ENCODE data around the gene WNK2.

Gene WNK2

GRCh38 chr9:93172666-93173364 is 11.1 kb upstream of the WNK2 start:
- no peaks in the 10 kb centered on the region for H3K9me3 Mint-ChIP-seq
- H3K36me3 Mint-ChIP-seq (ENCODE audit: low read depth): no peaks in the 10 kb centered on the region
- H3K27me3 Mint-ChIP-seq: no peaks in the 10 kb centered on the region
- no peak overlapping the region for H3K27ac Mint-ChIP-seq
- no peak overlapping the region for H3K4me3 Mint-ChIP-seq
- no peaks in the 10 kb centered on the region for H3K4me1 Mint-ChIP-seq (ENCODE audit: low read depth)

GRCh38 chr9:93173365-93174051 is 10.4 kb upstream of the WNK2 start:
- H3K4me1 Mint-ChIP-seq (ENCODE audit: low read depth): no peaks in the 10 kb centered on the region
- no peaks in the 10 kb centered on the region for H3K27me3 Mint-ChIP-seq
- no peaks in the 10 kb centered on the region for H3K9me3 Mint-ChIP-seq
- no peaks in the 10 kb centered on the region for H3K36me3 Mint-ChIP-seq (ENCODE audit: low read depth)
- H3K27ac Mint-ChIP-seq: no peak overlapping the region
- H3K4me3 Mint-ChIP-seq: no peak overlapping the region

GRCh38 chr9:93174976-93175375 is 9.0 kb upstream of the WNK2 start:
- Mint-ChIP-seq H3K4me1 (ENCODE audit: low read depth) (no peaks in the 10 kb centered on the region), H3K27me3 (peaks cover under 1% of the 10 kb centered on the region), H3K27ac (no peak overlapping the region), H3K36me3 (ENCODE audit: low read depth) (no peaks in the 10 kb centered on the region), H3K9me3 (no peaks in the 10 kb centered on the region), H3K4me3 (no peak overlapping the region)

DNA sequence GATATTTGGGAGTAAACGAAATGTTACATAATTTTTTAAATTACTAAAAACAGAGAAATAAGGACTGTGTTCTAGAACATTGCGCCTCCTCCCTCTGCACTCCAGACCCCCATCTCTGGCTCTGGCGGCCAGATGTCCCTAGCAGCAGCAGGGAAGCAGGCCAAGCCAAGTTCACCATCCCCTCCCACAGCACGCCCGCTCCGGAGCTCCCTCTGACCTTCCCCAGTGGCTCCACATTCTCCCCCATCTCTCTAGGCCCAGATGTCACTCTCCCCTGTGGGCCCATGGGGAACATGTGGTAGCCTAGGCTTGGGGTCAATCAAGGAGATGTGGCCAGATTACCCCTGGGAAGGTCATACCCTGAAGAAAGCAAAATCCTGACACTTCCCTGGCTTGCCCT is 6.3 kb upstream of the WNK2 start:
- Mint-ChIP-seq H3K27ac (no peak overlapping the region), H3K9me3 (no peaks in the 10 kb centered on the region), H3K27me3 (peaks cover 19% of the 10 kb centered on the region), H3K4me1 (ENCODE audit: low read depth) (no peaks in the 10 kb centered on the region), H3K36me3 (ENCODE audit: low read depth) (no peaks in the 10 kb centered on the region), H3K4me3 (no peak overlapping the region)

GRCh38 chr9:93178851-93179786 is 4.8 kb upstream of the WNK2 start:
- H3K4me3 Mint-ChIP-seq: no peak overlapping the region
- H3K36me3 Mint-ChIP-seq (ENCODE audit: low read depth): no peaks in the 10 kb centered on the region
- H3K27me3 Mint-ChIP-seq: peaks cover 31% of the 10 kb centered on the region
- H3K27ac Mint-ChIP-seq: no peak overlapping the region
- peaks cover 4% of the 10 kb centered on the region for H3K4me1 Mint-ChIP-seq (ENCODE audit: low read depth)
- H3K9me3 Mint-ChIP-seq: no peaks in the 10 kb centered on the region

DNA sequence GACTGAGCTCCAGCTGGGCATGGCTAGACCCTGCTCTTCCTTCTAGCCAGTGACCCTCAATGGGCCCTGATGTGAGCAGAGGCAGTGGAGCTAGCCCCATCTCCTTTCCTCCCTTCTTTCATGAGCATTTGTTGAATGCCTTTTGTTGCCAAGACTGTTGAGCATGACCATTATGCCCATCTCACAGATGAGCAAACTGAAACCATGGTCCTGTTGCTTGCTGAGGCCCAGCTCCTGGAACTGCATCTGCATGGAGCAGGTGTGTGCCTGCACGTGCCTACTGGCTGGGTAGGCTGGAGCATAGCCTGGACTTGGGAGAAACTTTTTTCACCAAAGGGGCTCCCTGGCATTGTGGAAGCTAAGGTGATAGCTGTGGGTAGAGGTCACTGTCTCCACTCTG is 3.0 kb upstream of the WNK2 start:
- no peaks in the 10 kb centered on the region for H3K9me3 Mint-ChIP-seq
- H3K36me3 Mint-ChIP-seq (ENCODE audit: low read depth): no peaks in the 10 kb centered on the region
- no peak overlapping the region for H3K27ac Mint-ChIP-seq
- H3K4me1 Mint-ChIP-seq (ENCODE audit: low read depth): peaks cover 4% of the 10 kb centered on the region
- H3K27me3 Mint-ChIP-seq: peaks cover 36% of the 10 kb centered on the region
- no peak overlapping the region for H3K4me3 Mint-ChIP-seq

- Mint-ChIP-seq H3K27ac (no peak overlapping the region), H3K36me3 (ENCODE audit: low read depth) (no peaks in the 10 kb centered on the region), H3K4me3 (no peak overlapping the region), H3K4me1 (ENCODE audit: low read depth) (peaks cover 4% of the 10 kb centered on the region), H3K9me3 (no peaks in the 10 kb centered on the region), H3K27me3 (peaks cover 41% of the 10 kb centered on the region)
Observed at GRCh38 chr9:93181672-93182435, 2.1 kb upstream of the WNK2 start.

DNA sequence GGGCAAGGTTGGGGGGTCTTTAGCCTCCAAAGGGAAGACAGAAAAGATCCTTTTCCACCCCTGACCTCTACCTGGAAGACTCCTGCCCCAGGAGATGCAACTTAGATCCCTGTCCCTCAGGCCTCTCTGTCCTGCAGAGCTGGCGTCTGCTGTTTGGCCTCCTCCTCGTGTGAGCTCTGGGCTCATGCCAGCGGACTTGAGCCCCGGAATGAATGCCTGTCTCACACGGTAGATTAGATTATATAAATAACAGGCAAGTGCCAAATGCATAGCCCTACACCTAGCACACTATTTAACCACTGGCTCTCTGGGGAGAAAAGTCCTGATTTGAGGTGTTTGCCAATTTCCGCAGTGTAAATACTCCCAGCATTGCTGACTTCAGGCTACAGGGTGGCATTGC is 1.4 kb upstream of the WNK2 start:
- Mint-ChIP-seq H3K36me3 (ENCODE audit: low read depth) (no peaks in the 10 kb centered on the region), H3K4me3 (no peak overlapping the region), H3K27me3 (peaks cover 44% of the 10 kb centered on the region), H3K4me1 (ENCODE audit: low read depth) (peaks cover 4% of the 10 kb centered on the region), H3K27ac (no peak overlapping the region), H3K9me3 (no peaks in the 10 kb centered on the region)

GRCh38 chr9:93183131-93183662 is 742 bp upstream of the WNK2 start:
- H3K9me3 Mint-ChIP-seq: no peaks in the 10 kb centered on the region
- no peaks in the 10 kb centered on the region for H3K36me3 Mint-ChIP-seq (ENCODE audit: low read depth)
- no peak overlapping the region for H3K27ac Mint-ChIP-seq
- H3K27me3 Mint-ChIP-seq: peaks cover 48% of the 10 kb centered on the region
- peaks cover 4% of the 10 kb centered on the region for H3K4me1 Mint-ChIP-seq (ENCODE audit: low read depth)
- H3K4me3 Mint-ChIP-seq: peak overlapping the region; percentile 67

- Mint-ChIP-seq H3K36me3 (ENCODE audit: low read depth) (no peaks in the 10 kb centered on the region), H3K27ac (no peak overlapping the region), H3K4me3 (peak overlapping the region; percentile 35), H3K9me3 (no peaks in the 10 kb centered on the region), H3K4me1 (ENCODE audit: low read depth) (peaks cover 4% of the 10 kb centered on the region), H3K27me3 (peaks cover 48% of the 10 kb centered on the region)
Observed at GRCh38 chr9:93184432-93185265, 710 bp downstream of the WNK2 start.

DNA sequence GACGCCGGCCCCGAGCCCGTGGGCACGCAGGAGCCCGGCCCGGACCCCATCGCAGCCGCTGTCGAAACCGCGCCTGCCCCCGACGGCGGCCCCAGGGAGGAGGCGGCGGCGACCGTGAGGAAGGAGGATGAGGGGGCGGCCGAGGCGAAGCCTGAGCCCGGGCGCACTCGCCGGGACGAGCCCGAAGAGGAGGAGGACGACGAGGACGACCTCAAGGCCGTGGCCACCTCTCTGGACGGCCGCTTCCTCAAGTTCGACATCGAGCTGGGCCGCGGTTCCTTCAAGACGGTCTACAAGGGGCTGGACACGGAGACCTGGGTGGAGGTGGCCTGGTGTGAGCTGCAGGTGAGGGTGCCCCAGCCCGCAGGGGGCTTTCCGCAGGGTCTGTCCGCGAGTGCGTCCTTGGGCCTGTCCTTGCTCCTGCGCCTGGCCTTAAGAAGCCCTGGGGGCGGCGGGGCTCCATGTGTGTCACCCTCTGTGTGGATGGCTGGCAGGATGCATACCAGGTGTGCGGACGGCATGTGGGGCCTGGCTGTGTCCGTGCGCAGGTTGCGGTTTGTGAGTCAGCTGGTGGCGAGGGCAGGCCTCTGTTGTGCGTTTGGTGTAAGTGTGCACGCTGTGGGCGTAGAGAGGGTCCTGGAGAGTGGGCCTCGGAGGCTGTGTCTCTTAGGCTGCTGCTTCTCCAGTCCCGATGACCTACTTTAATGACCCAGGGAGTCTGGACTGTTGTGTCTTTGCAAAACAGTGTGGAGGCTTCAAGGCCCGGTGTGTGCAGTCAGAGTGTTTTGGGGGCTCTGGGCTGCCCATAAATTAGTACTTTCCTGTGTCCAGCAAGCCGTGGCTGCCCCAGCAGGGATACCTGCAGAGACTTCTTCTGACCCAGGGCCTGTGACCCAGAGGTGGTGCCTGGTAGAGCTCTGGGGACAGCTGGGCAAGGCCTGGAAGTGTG is 1.6 kb downstream of the WNK2 start:
- Mint-ChIP-seq H3K4me3 (no peak overlapping the region), H3K9me3 (no peaks in the 10 kb centered on the region), H3K4me1 (ENCODE audit: low read depth) (peaks cover 4% of the 10 kb centered on the region), H3K36me3 (ENCODE audit: low read depth) (no peaks in the 10 kb centered on the region), H3K27ac (no peak overlapping the region), H3K27me3 (peaks cover 42% of the 10 kb centered on the region)

DNA sequence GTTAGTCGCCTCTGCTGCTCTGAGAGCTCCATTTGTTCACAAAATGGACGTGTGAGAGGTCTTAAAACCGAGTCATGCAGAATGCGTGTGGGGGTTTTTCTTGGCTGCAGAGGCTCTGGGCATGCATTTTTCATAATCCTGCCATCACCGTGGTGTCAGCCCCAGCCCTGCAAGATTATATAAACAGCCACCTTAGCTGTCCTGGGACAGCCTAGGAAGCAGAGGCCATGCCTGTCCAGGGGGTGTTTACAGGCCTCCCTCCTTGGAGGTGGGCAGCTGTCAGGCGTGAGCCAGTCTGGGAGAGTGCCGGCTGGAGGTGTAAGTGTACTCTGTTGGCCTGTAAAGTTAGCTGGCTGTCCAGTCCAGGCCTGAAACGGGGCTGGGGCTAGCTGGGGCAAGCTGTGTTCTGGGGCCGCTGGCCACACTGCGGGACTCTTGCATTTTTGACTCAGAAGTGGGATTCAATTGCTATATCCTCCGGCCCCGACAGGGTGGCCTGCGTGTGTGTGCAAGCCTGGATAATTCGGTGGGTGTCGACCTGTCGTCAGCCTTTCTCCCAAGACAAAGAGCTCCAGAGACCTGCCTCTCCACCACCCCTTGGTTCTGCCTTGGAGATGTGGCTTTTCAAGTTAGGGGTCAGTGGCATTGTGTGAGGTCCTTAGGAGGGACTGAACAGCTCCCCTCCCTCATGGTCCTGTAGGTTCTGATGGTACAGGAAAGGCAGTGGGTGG is 2.4 kb downstream of the WNK2 start:
- Mint-ChIP-seq H3K27me3 (peaks cover 35% of the 10 kb centered on the region), H3K36me3 (ENCODE audit: low read depth) (no peaks in the 10 kb centered on the region), H3K9me3 (no peaks in the 10 kb centered on the region), H3K27ac (peak overlapping the region; percentile 11), H3K4me1 (ENCODE audit: low read depth) (peaks cover 4% of the 10 kb centered on the region), H3K4me3 (no peak overlapping the region)

Data from stimulated activated naive CD8-positive, alpha-beta T cell treated with anti-CD3 and anti-CD28 coated beads, Interleukin-15, Interleukin-2, amounts not matched to agents 100 ng/mL and 50 ng/mL, for 24 hours (primary cell).